ENCODE data around the gene TXNRD3. TPM values are rescaled to one million over a fixed set of nuclear protein-coding genes. Genes with fewer than 3 reads are reported as not detected.

The TXNRD3 gene
- total and polyA plus RNA-seq, 2 donors from 2014 or later = 10.8 to 12.1 TPM

DNA sequence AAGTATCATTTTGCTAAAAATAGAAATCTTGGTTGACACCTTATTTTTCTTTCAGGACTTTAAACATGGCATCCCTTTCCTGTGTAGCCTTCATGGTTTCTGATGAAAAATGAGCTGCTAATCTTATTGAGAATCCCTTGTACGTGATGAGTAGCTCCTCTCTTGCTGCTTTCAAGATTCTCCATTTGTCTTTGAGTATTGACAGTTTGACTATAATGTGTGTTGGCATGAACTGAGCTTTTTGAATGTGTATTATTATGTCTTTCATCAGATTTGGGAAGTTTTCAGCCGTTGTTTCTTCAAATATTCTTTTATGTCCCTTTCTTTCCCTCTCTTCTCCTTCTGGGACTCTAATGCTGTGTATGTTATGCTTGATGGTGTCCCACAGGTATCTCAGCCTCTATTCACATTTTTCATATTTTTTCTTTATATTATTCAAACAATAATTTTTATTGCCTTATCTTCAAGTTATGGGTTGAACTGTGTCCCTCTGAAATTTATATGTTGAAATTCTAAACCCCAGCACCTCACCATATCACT lies 92.1 kb downstream of the TXNRD3 start:
- Histone ChIP-seq H3K36me3 (ENCODE audit: control insufficient read depth in 2 of 3, insufficient read depth in 3 of 3, low read length in 3 of 3) (no peaks in the 10 kb centered on the region), H3K9me3 (ENCODE audit: control insufficient read depth in 2 of 3, insufficient read depth in 1 of 3, low read length in 3 of 3) (peaks cover 0 to 4% (median 0%) of the 10 kb centered on the region in 3 donors), H3K4me3 (ENCODE audit: low read length in 3 of 3) (no peak overlapping the region), H3K9ac (ENCODE audit: low read length in 3 of 3) (no peak overlapping the region), H3K27me3 (ENCODE audit: control insufficient read depth, insufficient read depth, low read length) (no peaks in the 10 kb centered on the region), H3K4me1 (ENCODE audit: control insufficient read depth in 2 of 3, insufficient read depth in 2 of 3, low read depth in 1 of 3, low read length in 3 of 3) (no peaks in the 10 kb centered on the region), H3K27ac (ENCODE audit: low read depth in 2 of 2, low read length in 2 of 2) (no peak overlapping the region)
- TF ChIP-seq, protein P1, sequence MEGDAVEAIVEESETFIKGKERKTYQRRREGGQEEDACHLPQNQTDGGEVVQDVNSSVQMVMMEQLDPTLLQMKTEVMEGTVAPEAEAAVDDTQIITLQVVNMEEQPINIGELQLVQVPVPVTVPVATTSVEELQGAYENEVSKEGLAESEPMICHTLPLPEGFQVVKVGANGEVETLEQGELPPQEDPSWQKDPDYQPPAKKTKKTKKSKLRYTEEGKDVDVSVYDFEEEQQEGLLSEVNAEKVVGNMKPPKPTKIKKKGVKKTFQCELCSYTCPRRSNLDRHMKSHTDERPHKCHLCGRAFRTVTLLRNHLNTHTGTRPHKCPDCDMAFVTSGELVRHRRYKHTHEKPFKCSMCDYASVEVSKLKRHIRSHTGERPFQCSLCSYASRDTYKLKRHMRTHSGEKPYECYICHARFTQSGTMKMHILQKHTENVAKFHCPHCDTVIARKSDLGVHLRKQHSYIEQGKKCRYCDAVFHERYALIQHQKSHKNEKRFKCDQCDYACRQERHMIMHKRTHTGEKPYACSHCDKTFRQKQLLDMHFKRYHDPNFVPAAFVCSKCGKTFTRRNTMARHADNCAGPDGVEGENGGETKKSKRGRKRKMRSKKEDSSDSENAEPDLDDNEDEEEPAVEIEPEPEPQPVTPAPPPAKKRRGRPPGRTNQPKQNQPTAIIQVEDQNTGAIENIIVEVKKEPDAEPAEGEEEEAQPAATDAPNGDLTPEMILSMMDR (IDR thresholded peaks at IDR 0.05; ENCODE audit: borderline replicate concordance, extremely low read depth, insufficient read depth) = no peak
- FAIRE-seq (no peak), DNase-seq (no peak)
- intact Hi-C loops (cut with DNase I) = no loop called here

DNA sequence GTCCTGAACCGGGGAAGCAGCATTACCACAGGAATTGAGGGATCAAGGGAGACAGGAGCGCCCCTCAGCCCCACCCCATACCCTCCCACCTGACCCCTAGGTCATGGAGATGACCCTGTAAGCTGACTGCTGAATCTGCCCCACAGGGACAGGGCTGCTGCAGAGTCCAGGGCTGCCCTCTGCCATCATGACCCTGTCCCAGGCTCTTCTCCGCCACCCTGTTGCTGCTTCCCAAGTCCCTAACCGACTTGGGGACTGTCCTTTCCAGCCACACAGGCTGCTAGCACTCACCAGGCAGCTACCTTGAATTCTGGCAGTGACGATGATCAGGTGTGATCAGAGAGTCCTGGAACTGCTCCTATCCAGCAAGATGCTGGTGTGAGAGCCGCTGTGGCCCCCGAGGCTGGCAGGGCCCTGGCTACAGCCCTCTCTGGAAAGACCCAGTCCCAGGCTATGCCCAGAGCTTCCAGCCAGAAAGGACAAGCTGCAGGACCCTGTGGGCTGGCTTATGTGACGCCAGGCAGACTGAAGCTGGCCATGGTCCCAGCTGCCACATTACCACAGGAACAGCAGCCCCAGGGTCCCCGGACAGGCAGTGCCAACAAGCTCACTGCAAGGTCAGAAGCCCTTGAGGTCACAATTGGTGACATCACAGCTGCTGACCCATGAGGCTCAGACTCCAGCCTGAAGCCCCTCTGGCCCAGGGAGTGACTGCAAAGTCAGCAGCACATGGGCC lies 96.4 kb downstream of the TXNRD3 start, which contains the start of gene C3orf22:
TSS of gene C3orf22 (minus strand) at position 597 of the 736 bp plus-strand sequence. CDS start 5,542 bp downstream, outside the sequence.
- FAIRE-seq (no peak), DNase-seq (peak in 1 of 5 donors; percentile 16)
- intact Hi-C loops (cut with DNase I) = no loop called here
- Histone ChIP-seq H3K27me3 (ENCODE audit: control insufficient read depth, insufficient read depth, low read length) (no peaks in the 10 kb centered on the region), H3K9me3 (ENCODE audit: control insufficient read depth in 2 of 3, insufficient read depth in 1 of 3, low read length in 3 of 3) (peaks cover 0 to 4% (median 0%) of the 10 kb centered on the region in 3 donors), H3K4me3 (ENCODE audit: low read length in 3 of 3) (no peak within 1 kb of the TSS), H3K4me1 (ENCODE audit: control insufficient read depth in 2 of 3, insufficient read depth in 2 of 3, low read depth in 1 of 3, low read length in 3 of 3) (no peaks in the 10 kb centered on the region), H3K36me3 (ENCODE audit: control insufficient read depth in 2 of 3, insufficient read depth in 3 of 3, low read length in 3 of 3) (no peaks in the 10 kb centered on the region), H3K27ac (ENCODE audit: low read depth in 2 of 2, low read length in 2 of 2) (no peak within 1 kb of the TSS), H3K9ac (ENCODE audit: low read length in 3 of 3) (no peak within 1 kb of the TSS)
- TF ChIP-seq, protein P1 (IDR thresholded peaks at IDR 0.05; ENCODE audit: borderline replicate concordance, extremely low read depth, insufficient read depth) = no peak

DNA sequence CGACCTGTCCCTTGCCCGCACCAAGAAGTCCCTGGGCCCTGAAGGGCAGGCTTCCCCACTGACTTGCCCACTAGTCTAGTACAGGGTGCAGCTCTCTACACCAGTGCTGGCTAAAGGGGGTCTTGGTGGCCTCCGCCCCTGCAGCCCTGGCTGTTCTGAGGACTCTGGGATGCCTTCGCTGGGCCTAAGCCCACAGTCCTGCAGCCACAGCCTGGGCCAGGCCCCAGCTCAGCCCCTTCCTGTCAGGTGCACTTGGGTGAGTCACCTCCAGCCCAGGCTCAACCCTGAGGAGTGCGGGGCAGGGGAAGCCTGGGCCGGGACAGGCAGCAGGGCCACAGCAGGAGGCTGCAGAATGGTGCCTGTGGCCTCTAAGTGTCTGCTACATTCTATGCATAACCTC lies 97.2 kb downstream of the TXNRD3 start:
- no peak for FAIRE-seq
- no peak overlapping the region for H3K9ac ChIP-seq (ENCODE audit: low read length in 3 of 3)
- no peaks in the 10 kb centered on the region for H3K4me1 ChIP-seq (ENCODE audit: control insufficient read depth in 2 of 3, insufficient read depth in 2 of 3, low read depth in 1 of 3, low read length in 3 of 3)
- H3K27me3 ChIP-seq (ENCODE audit: control insufficient read depth, insufficient read depth, low read length) = no peaks in the 10 kb centered on the region
- H3K4me3 ChIP-seq (ENCODE audit: low read length in 3 of 3) = no peak overlapping the region
- TF ChIP-seq, protein P1 (IDR thresholded peaks at IDR 0.05; ENCODE audit: borderline replicate concordance, extremely low read depth, insufficient read depth) = no peak
- peaks cover 0 to 3% (median 0%) of the 10 kb centered on the region in 3 donors for H3K9me3 ChIP-seq (ENCODE audit: control insufficient read depth in 2 of 3, insufficient read depth in 1 of 3, low read length in 3 of 3)
- intact Hi-C loops (cut with DNase I) = no loop called here
- no peaks in the 10 kb centered on the region for H3K36me3 ChIP-seq (ENCODE audit: control insufficient read depth in 2 of 3, insufficient read depth in 3 of 3, low read length in 3 of 3)
- peak in 1 of 5 donors; percentile 1 for DNase-seq
- no peak overlapping the region for H3K27ac ChIP-seq (ENCODE audit: low read depth in 2 of 2, low read length in 2 of 2)
